Colonic mucosa (tissue), 4 donors: ENCODE results near the gene FERMT2. TPM values are rescaled to one million over a fixed set of nuclear protein-coding genes. Genes with fewer than 3 reads are reported as not detected.

Experiments used
- DNase-seq: peaks from one replicate; pipeline ENCODE4 v3.0.0-alpha.2; 2020
- H3K27ac ChIP-seq: fragments of 200-600 bp; one replicate; pipeline ENCODE4 v1.8.0; 2021
- H3K27me3 ChIP-seq: fragments of 200-600 bp; one replicate; pipeline ENCODE4 v1.8.0; 2021
- H3K36me3 ChIP-seq: fragments of 200-600 bp; one replicate; pipeline ENCODE4 v1.8.0; 2021
- H3K4me1 ChIP-seq: fragments of 200-600 bp; one replicate; pipeline ENCODE4 v1.8.0; 2021; ENCODE audit warnings: mild to moderate bottlenecking
- H3K4me3 ChIP-seq: fragments of 200-600 bp; one replicate; pipeline ENCODE4 v1.8.0; 2021
- H3K9ac ChIP-seq, 2 donors: one replicate each; pipeline ENCODE4 v1.7.0; 2013; ENCODE audit warnings: control low read depth in 2 of 2, low read depth in 2 of 2, low read length in 2 of 2
- H3K9me3 ChIP-seq: fragments of 200-600 bp; one replicate; pipeline ENCODE4 v1.8.0; 2021
- CTCF ChIP-seq: fragments of 200-600 bp; IDR thresholded peaks from one replicate; pipeline ENCODE4 v1.8.0; 2022; ENCODE audit warnings: antibody characterized with exemption, mild to moderate bottlenecking
- intact Hi-C: fragments of 100-400 bp; cut with DNase I; formaldehyde crosslinking; loops from one replicate; pipeline ENCODE4 v1.14.1; 2022
- total RNA-seq, 2 donors: library from RNA; stranded (reverse); fragmentation: NEBNext Ultra II Directional in 1 of 2; extraction: Animal tissue kit (Norgen Biotek cat#: 25700) in 1 of 2; gene quantifications; one replicate each; pipeline ENCODE4 v1.2.1, GENCODE V29; 2021
- donor health status: healthy.
- donor health status: DM: no; HTN: no; CAD: no.
- donor health status: DM: no; HTN: no; CAD: no.

The FERMT2 gene
- total RNA-seq, 2 donors from 2014 or later = 6.3 to 43.9 TPM

GRCh38 chr14:52891800-52892199, 59.0 kb downstream of the FERMT2 start:
- Histone ChIP-seq H3K9me3 (no peaks in the 10 kb centered on the region), H3K27me3 (no peaks in the 10 kb centered on the region), H3K27ac (no peak overlapping the region), H3K4me3 (no peak overlapping the region), H3K36me3 (no peaks in the 10 kb centered on the region), H3K9ac (no peak overlapping the region), H3K4me1 (no peaks in the 10 kb centered on the region)
- DNase-seq = no peak
- TF ChIP-seq CTCF = no peak
- intact Hi-C loops = no loop called here

- no peaks in the 10 kb centered on the region for H3K9me3 ChIP-seq
- H3K36me3 ChIP-seq = no peaks in the 10 kb centered on the region
- intact Hi-C loops = no loop called here
- H3K27me3 ChIP-seq = no peaks in the 10 kb centered on the region
- H3K27ac ChIP-seq = no peak overlapping the region
- no peak for DNase-seq
- no peak overlapping the region for H3K9ac ChIP-seq
- no peak overlapping the region for H3K4me3 ChIP-seq
- no peak for TF ChIP-seq CTCF
- no peaks in the 10 kb centered on the region for H3K4me1 ChIP-seq
Observed at GRCh38 chr14:52888839-52889838, 61.7 kb downstream of the FERMT2 start.

- Histone ChIP-seq H3K4me3 (no peak overlapping the region), H3K9me3 (no peaks in the 10 kb centered on the region), H3K9ac (no peak overlapping the region), H3K27me3 (no peaks in the 10 kb centered on the region), H3K36me3 (no peaks in the 10 kb centered on the region), H3K4me1 (no peaks in the 10 kb centered on the region), H3K27ac (no peak overlapping the region)
- DNase-seq = no peak
- no peak for TF ChIP-seq CTCF
- intact Hi-C loops = no loop called here
Observed at GRCh38 chr14:52888159-52888558, 62.7 kb downstream of the FERMT2 start.

- no peak for TF ChIP-seq CTCF
- H3K27me3 ChIP-seq = no peaks in the 10 kb centered on the region
- no peaks in the 10 kb centered on the region for H3K36me3 ChIP-seq
- no peak for DNase-seq
- no peak overlapping the region for H3K9ac ChIP-seq
- H3K27ac ChIP-seq = no peak overlapping the region
- no peaks in the 10 kb centered on the region for H3K4me1 ChIP-seq
- no peak overlapping the region for H3K4me3 ChIP-seq
- H3K9me3 ChIP-seq = no peaks in the 10 kb centered on the region
- intact Hi-C loops = no loop called here
Observed at GRCh38 chr14:52885230-52885629, 65.6 kb downstream of the FERMT2 start.

- no peaks in the 10 kb centered on the region for H3K9me3 ChIP-seq
- no peaks in the 10 kb centered on the region for H3K36me3 ChIP-seq
- H3K9ac ChIP-seq = no peak overlapping the region
- TF ChIP-seq CTCF = no peak
- no peaks in the 10 kb centered on the region for H3K4me1 ChIP-seq
- intact Hi-C loops = no loop called here
- no peaks in the 10 kb centered on the region for H3K27me3 ChIP-seq
- no peak for DNase-seq
- H3K27ac ChIP-seq = no peak overlapping the region
- H3K4me3 ChIP-seq = no peak overlapping the region
Observed at GRCh38 chr14:52883658-52884057, 67.2 kb downstream of the FERMT2 start.
